ENCODE results near the gene UVRAG.

The UVRAG gene

DNA sequence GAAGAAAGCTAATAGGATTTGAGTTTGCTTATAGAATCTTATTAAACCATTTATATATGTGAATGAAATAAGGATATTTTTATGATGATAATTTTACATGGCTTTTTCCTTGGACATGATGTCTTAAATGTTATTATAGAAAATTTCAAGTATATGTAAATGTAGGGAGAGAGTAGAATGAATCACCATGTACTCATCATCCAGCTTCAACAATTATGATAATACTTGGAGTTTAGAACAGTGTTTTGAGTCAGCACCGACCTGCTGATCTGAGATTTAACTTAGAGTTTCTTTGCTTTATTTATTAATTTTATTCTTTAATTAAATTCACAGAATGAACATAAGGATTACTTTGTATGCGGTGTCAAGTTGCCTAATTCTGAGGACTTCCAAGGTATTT, 193.5 kb downstream of the UVRAG start:
- H3K27ac ChIP-seq (ENCODE audit: low read depth, low read length), result no peak overlapping the region
- peaks cover 28 to 46% (median 34%) of the 10 kb centered on the region in 5 donors for H3K36me3 ChIP-seq (ENCODE audit: control insufficient read depth in 5 of 5, insufficient read depth in 5 of 5, low read length in 5 of 5)
- no peak overlapping the region for H3K9ac ChIP-seq (ENCODE audit: low read length in 5 of 5)
- H3K27me3 ChIP-seq (ENCODE audit: control insufficient read depth in 5 of 5, insufficient read depth in 4 of 5, low read length in 5 of 5), result no peaks in the 10 kb centered on the region
- peaks cover 0 to 13% (median 10%) of the 10 kb centered on the region in 5 donors for H3K4me1 ChIP-seq (ENCODE audit: control insufficient read depth in 5 of 5, insufficient read depth in 5 of 5, low read length in 5 of 5)
- no peaks in the 10 kb centered on the region for H3K9me3 ChIP-seq (ENCODE audit: control insufficient read depth in 5 of 5, low read length in 5 of 5)
- no peak overlapping the region for H3K4me3 ChIP-seq (ENCODE audit: low read depth in 1 of 5, low read length in 5 of 5)

DNA sequence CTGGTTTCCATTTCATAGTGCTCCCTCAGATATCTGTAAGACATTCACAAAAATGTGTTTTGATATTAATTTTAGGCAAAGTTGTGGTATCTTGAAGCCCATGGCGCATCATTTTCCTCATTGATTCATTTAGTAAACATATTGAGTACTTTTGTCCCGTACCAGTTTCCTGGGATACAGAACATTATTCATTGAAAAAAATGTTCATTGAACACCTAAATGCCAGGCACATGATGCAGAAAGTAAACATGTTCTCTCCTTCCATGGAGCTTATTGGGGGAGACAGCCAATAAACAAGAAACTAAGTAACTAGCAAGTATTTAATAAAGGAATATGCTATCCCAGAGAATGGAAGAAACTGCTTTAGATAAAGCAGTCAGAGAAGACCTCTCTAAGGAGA, 195.0 kb downstream of the UVRAG start:
- Histone ChIP-seq H3K4me3 (ENCODE audit: low read depth in 1 of 5, low read length in 5 of 5) (no peak overlapping the region), H3K4me1 (ENCODE audit: control insufficient read depth in 5 of 5, insufficient read depth in 5 of 5, low read length in 5 of 5) (peaks cover 0 to 13% (median 10%) of the 10 kb centered on the region in 5 donors), H3K9me3 (ENCODE audit: control insufficient read depth in 5 of 5, low read length in 5 of 5) (no peaks in the 10 kb centered on the region), H3K36me3 (ENCODE audit: control insufficient read depth in 5 of 5, insufficient read depth in 5 of 5, low read length in 5 of 5) (peaks cover 19 to 32% (median 22%) of the 10 kb centered on the region in 5 donors), H3K9ac (ENCODE audit: low read length in 5 of 5) (no peak overlapping the region), H3K27me3 (ENCODE audit: control insufficient read depth in 5 of 5, insufficient read depth in 4 of 5, low read length in 5 of 5) (no peaks in the 10 kb centered on the region), H3K27ac (ENCODE audit: low read depth, low read length) (no peak overlapping the region)

DNA sequence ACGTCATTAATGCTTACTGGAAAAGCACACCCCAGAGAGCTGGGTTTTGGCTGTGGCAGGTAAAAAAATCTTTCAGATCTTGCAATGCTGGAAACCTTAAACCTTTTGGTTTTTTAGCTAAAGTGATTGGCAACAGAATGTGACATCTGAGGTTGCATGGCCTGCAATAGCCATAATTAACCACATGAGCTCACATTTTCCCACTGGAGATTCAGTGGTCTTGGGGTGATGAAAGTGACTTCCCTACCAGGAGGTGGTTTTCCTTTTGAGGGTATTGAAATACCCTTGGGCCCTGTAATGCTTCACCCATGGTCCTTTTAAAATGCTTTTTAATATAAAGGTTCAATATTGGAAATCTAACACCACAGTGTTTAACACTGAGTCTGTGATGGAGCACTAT, 198.5 kb downstream of the UVRAG start:
- peaks cover 0 to 14% (median 13%) of the 10 kb centered on the region in 5 donors for H3K4me1 ChIP-seq (ENCODE audit: control insufficient read depth in 5 of 5, insufficient read depth in 5 of 5, low read length in 5 of 5)
- H3K36me3 ChIP-seq (ENCODE audit: control insufficient read depth in 5 of 5, insufficient read depth in 5 of 5, low read length in 5 of 5), result peaks cover 8 to 28% (median 14%) of the 10 kb centered on the region in 5 donors
- H3K9me3 ChIP-seq (ENCODE audit: control insufficient read depth in 5 of 5, low read length in 5 of 5), result peaks cover 0 to 4% (median 0%) of the 10 kb centered on the region in 5 donors
- no peak overlapping the region for H3K9ac ChIP-seq (ENCODE audit: low read length in 5 of 5)
- H3K27me3 ChIP-seq (ENCODE audit: control insufficient read depth in 5 of 5, insufficient read depth in 4 of 5, low read length in 5 of 5), result no peaks in the 10 kb centered on the region
- no peak overlapping the region for H3K4me3 ChIP-seq (ENCODE audit: low read depth in 1 of 5, low read length in 5 of 5)
- H3K27ac ChIP-seq (ENCODE audit: low read depth, low read length), result no peak overlapping the region

DNA sequence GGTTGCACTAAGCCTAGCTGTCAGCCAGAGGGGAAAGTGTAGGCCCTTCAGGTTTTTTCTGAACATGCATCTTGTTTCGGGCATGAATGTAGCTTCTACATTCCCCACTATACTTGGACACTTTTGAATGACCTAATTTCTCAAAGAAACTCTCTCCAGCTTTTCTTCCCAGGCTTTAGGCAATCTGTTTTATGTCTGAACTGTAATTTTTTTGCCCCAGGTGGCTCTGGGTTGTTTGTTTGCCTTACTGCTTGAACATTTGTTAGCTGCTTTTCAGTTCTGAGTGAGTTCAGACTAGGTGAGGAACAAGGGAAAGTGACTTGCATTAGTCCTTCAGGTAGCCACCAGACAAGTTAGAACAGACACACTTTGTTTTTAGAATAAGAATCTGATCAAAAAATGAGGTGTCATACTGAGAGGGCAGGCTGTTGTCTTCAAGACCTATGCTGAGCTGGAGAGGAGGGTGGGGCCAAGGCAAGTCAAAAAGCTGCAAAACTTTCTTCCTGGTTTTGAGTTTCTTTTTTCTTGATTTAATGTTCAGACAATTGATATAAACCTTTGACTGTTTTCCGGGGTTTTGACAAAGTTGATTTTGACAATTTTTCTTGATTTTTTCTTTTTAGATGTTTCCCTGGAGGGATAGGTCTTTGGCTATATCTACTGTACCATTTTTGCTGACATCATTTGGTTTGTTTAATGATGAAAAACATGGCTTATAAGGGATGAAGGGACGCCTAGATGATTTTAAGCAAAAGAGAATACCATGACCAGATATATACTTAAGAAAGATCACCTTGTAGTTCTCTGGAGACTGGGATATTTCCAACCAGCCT, 208.4 kb downstream of the UVRAG start:
- H3K36me3 ChIP-seq (ENCODE audit: control insufficient read depth in 5 of 5, insufficient read depth in 5 of 5, low read length in 5 of 5), result peaks cover 15 to 21% (median 18%) of the 10 kb centered on the region in 5 donors
- no peak overlapping the region for H3K9ac ChIP-seq (ENCODE audit: low read length in 5 of 5)
- no peak overlapping the region for H3K27ac ChIP-seq (ENCODE audit: low read depth, low read length)
- H3K9me3 ChIP-seq (ENCODE audit: control insufficient read depth in 5 of 5, low read length in 5 of 5), result no peaks in the 10 kb centered on the region
- H3K4me3 ChIP-seq (ENCODE audit: low read depth in 1 of 5, low read length in 5 of 5), result no peak overlapping the region
- peaks cover 0 to 7% (median 3%) of the 10 kb centered on the region in 5 donors for H3K4me1 ChIP-seq (ENCODE audit: control insufficient read depth in 5 of 5, insufficient read depth in 5 of 5, low read length in 5 of 5)
- H3K27me3 ChIP-seq (ENCODE audit: control insufficient read depth in 5 of 5, insufficient read depth in 4 of 5, low read length in 5 of 5), result no peaks in the 10 kb centered on the region

DNA sequence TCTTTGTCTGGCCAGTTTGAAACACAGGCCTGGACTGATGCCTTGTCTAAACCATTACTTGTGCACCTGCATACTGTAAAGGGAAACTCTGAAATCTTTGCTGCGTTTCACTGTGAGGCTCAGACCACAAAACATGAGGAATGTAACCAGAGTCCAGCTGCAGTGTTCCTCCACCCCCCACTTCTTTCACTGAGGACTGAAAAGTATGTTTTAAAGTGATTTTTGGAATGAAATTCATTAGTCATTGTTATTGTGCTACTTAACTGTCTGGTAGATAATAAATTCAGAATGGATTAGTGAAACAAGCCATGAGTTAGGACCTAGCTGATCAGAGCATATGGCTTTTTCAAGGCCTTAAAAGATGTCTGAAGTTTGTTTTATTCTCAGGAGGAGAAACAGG, 210.1 kb downstream of the UVRAG start:
- Histone ChIP-seq H3K27ac (ENCODE audit: low read depth, low read length) (no peak overlapping the region), H3K9me3 (ENCODE audit: control insufficient read depth in 5 of 5, low read length in 5 of 5) (no peaks in the 10 kb centered on the region), H3K9ac (ENCODE audit: low read length in 5 of 5) (no peak overlapping the region), H3K4me3 (ENCODE audit: low read depth in 1 of 5, low read length in 5 of 5) (no peak overlapping the region), H3K27me3 (ENCODE audit: control insufficient read depth in 5 of 5, insufficient read depth in 4 of 5, low read length in 5 of 5) (no peaks in the 10 kb centered on the region), H3K36me3 (ENCODE audit: control insufficient read depth in 5 of 5, insufficient read depth in 5 of 5, low read length in 5 of 5) (peaks cover 8 to 14% (median 9%) of the 10 kb centered on the region in 5 donors), H3K4me1 (ENCODE audit: control insufficient read depth in 5 of 5, insufficient read depth in 5 of 5, low read length in 5 of 5) (peaks cover 0 to 7% (median 3%) of the 10 kb centered on the region in 5 donors)

DNA sequence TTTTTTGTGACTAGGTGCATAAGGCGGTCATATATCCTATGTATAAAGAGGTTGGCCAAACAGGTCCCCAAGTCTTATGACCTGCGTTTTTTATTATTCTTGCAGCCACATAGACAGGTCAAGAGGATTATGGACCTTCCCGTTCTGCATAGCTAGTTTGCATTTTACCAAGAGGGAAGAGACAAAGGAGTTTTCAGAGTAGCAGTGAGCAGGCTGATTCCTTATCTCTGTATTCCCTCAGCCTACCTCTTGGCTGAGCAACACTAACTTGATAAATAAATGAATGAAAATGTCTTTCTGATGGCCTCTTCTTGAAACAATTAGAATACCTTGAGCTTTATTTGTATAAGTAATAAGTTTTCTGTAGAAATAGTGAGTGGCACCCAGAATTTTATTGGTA, 210.8 kb downstream of the UVRAG start:
- no peak overlapping the region for H3K9ac ChIP-seq (ENCODE audit: low read length in 5 of 5)
- H3K27ac ChIP-seq (ENCODE audit: low read depth, low read length), result no peak overlapping the region
- H3K9me3 ChIP-seq (ENCODE audit: control insufficient read depth in 5 of 5, low read length in 5 of 5), result no peaks in the 10 kb centered on the region
- no peaks in the 10 kb centered on the region for H3K27me3 ChIP-seq (ENCODE audit: control insufficient read depth in 5 of 5, insufficient read depth in 4 of 5, low read length in 5 of 5)
- H3K4me1 ChIP-seq (ENCODE audit: control insufficient read depth in 5 of 5, insufficient read depth in 5 of 5, low read length in 5 of 5), result peaks cover 0 to 11% (median 8%) of the 10 kb centered on the region in 5 donors
- no peak overlapping the region for H3K4me3 ChIP-seq (ENCODE audit: low read depth in 1 of 5, low read length in 5 of 5)
- peaks cover 1 to 12% (median 4%) of the 10 kb centered on the region in 5 donors for H3K36me3 ChIP-seq (ENCODE audit: control insufficient read depth in 5 of 5, insufficient read depth in 5 of 5, low read length in 5 of 5)

DNA sequence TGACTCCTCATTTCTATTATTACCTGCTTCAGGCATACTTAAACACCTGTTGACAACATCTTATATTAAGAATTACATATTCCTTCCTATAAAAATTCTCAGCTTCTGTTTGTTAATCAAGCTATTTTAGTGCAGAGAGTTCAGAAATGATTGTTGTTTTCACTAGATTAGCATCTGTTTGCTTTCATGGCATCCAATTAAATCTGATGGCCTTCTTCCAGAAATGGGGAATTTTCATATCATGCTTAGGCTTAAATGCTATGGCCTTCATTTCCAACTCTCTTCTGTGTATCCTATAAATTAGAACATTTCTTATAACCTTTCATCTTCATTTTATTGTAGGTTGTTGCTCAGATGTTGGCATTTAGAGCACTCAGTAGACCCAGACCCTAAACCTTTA, 211.3 kb downstream of the UVRAG start:
- Histone ChIP-seq H3K4me1 (ENCODE audit: control insufficient read depth in 5 of 5, insufficient read depth in 5 of 5, low read length in 5 of 5) (peaks cover 0 to 15% (median 12%) of the 10 kb centered on the region in 5 donors), H3K9ac (ENCODE audit: low read length in 5 of 5) (no peak overlapping the region), H3K27me3 (ENCODE audit: control insufficient read depth in 5 of 5, insufficient read depth in 4 of 5, low read length in 5 of 5) (no peaks in the 10 kb centered on the region), H3K4me3 (ENCODE audit: low read depth in 1 of 5, low read length in 5 of 5) (no peak overlapping the region), H3K27ac (ENCODE audit: low read depth, low read length) (no peak overlapping the region), H3K36me3 (ENCODE audit: control insufficient read depth in 5 of 5, insufficient read depth in 5 of 5, low read length in 5 of 5) (peaks cover 0 to 12% (median 0%) of the 10 kb centered on the region in 5 donors), H3K9me3 (ENCODE audit: control insufficient read depth in 5 of 5, low read length in 5 of 5) (no peaks in the 10 kb centered on the region)

DNA sequence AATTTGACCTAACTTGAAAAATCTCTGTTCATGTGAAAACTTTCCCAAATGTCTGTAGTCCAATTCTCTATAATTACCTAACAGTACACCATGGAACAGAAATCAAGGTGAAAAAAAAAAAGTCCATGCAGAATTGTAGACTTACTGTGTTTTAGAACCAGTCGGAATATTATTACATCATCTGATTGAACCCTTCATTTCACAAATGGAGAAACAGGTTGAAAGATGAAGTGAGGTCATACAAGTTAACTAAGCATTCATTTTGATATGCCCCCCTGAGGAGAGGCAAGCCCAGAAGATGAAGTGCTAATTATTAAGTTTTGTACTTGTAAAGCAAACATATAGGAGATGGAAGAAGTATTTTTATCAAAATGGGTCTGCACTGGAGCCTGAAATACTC, 211.9 kb downstream of the UVRAG start:
- peaks cover 0 to 12% (median 0%) of the 10 kb centered on the region in 5 donors for H3K36me3 ChIP-seq (ENCODE audit: control insufficient read depth in 5 of 5, insufficient read depth in 5 of 5, low read length in 5 of 5)
- H3K4me1 ChIP-seq (ENCODE audit: control insufficient read depth in 5 of 5, insufficient read depth in 5 of 5, low read length in 5 of 5), result peaks cover 0 to 21% (median 16%) of the 10 kb centered on the region in 5 donors
- H3K9me3 ChIP-seq (ENCODE audit: control insufficient read depth in 5 of 5, low read length in 5 of 5), result no peaks in the 10 kb centered on the region
- H3K9ac ChIP-seq (ENCODE audit: low read length in 5 of 5), result no peak overlapping the region
- no peak overlapping the region for H3K27ac ChIP-seq (ENCODE audit: low read depth, low read length)
- H3K4me3 ChIP-seq (ENCODE audit: low read depth in 1 of 5, low read length in 5 of 5), result no peak overlapping the region
- no peaks in the 10 kb centered on the region for H3K27me3 ChIP-seq (ENCODE audit: control insufficient read depth in 5 of 5, insufficient read depth in 4 of 5, low read length in 5 of 5)

DNA sequence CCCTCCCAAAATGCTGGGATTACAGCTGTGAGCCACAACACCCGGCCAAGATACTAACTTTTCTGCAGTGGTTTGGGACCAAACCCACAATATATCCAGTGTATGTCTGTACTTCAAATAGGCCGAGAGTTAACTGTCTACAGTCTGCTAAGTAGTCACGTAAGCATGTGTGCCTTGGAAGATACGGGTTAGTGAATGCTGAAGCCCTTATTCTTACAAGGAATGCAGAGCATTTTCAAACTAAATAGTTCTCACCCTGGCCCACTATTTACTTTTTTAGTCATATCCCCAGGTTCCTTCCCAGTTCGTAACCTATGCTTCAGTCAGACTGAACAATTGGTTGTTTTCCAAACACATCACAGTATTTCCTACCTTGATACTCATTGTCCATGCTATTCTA, 215.3 kb downstream of the UVRAG start:
- H3K27ac ChIP-seq (ENCODE audit: low read depth, low read length), result no peak overlapping the region
- no peaks in the 10 kb centered on the region for H3K9me3 ChIP-seq (ENCODE audit: control insufficient read depth in 5 of 5, low read length in 5 of 5)
- peaks cover 0 to 19% (median 13%) of the 10 kb centered on the region in 5 donors for H3K4me1 ChIP-seq (ENCODE audit: control insufficient read depth in 5 of 5, insufficient read depth in 5 of 5, low read length in 5 of 5)
- H3K9ac ChIP-seq (ENCODE audit: low read length in 5 of 5), result no peak overlapping the region
- no peaks in the 10 kb centered on the region for H3K27me3 ChIP-seq (ENCODE audit: control insufficient read depth in 5 of 5, insufficient read depth in 4 of 5, low read length in 5 of 5)
- H3K36me3 ChIP-seq (ENCODE audit: control insufficient read depth in 5 of 5, insufficient read depth in 5 of 5, low read length in 5 of 5), result peaks cover 0 to 5% (median 0%) of the 10 kb centered on the region in 5 donors
- no peak overlapping the region for H3K4me3 ChIP-seq (ENCODE audit: low read depth in 1 of 5, low read length in 5 of 5)

DNA sequence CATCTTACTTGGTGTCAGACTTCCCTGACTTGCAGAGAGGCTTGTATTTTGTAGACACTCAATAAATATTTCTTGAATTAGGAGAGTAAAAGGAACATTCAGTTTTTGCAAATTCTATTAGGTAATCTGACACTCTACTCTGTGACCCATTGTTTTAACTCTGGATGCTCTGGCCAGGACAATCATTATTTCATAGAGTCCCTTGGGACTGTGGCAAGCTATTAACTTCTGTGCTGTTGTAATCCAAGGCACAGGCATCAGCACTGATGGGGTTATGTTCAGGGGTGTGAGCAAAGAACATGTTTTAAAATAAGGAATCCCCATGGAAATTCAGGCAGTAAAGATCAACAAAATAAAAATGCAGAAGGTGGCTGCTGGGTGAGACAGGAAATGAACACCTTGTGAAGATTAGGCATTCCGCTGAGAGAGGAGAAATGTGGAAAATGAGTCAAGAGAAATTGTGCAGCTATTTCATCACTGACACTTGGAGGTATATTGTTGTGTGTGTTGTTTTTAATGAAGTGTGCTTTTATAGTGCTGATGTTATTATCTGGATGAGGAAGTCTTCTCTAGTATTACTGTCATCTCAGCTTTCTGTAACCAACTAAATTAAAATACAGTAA, 216.1 kb downstream of the UVRAG start:
- Histone ChIP-seq H3K9me3 (ENCODE audit: control insufficient read depth in 5 of 5, low read length in 5 of 5) (no peaks in the 10 kb centered on the region), H3K9ac (ENCODE audit: low read length in 5 of 5) (no peak overlapping the region), H3K4me1 (ENCODE audit: control insufficient read depth in 5 of 5, insufficient read depth in 5 of 5, low read length in 5 of 5) (peaks cover 0 to 16% (median 13%) of the 10 kb centered on the region in 5 donors), H3K27me3 (ENCODE audit: control insufficient read depth in 5 of 5, insufficient read depth in 4 of 5, low read length in 5 of 5) (no peaks in the 10 kb centered on the region), H3K4me3 (ENCODE audit: low read depth in 1 of 5, low read length in 5 of 5) (no peak overlapping the region), H3K36me3 (ENCODE audit: control insufficient read depth in 5 of 5, insufficient read depth in 5 of 5, low read length in 5 of 5) (peaks cover 0 to 5% (median 0%) of the 10 kb centered on the region in 5 donors), H3K27ac (ENCODE audit: low read depth, low read length) (no peak overlapping the region)
